OCI-LY1 (cell line): Measurements from ENCODE around the gene CTTNBP2.

ENCODE experiments used
- EZH2 ChIP-seq: fragments of 200-600 bp; sonication (generic), shearing (Covaris generic); IDR thresholded peaks from 2 replicates; pipeline ENCODE4 v1.8.0; 2017; ENCODE audit warnings: borderline replicate concordance, mixed run types, mild to moderate bottlenecking, antibody characterized with exemption, low read length, moderate library complexity, mixed read lengths
- TF ChIP-seq, protein P1 (sequence below): fragments of 200-600 bp; sonication (generic), shearing (Covaris generic); IDR thresholded peaks from 2 replicates; pipeline ENCODE4 v1.5.1; 2017; ENCODE audit warnings: mild to moderate bottlenecking, antibody characterized with exemption, low read length, moderate library complexity, mixed read lengths

DNA sequence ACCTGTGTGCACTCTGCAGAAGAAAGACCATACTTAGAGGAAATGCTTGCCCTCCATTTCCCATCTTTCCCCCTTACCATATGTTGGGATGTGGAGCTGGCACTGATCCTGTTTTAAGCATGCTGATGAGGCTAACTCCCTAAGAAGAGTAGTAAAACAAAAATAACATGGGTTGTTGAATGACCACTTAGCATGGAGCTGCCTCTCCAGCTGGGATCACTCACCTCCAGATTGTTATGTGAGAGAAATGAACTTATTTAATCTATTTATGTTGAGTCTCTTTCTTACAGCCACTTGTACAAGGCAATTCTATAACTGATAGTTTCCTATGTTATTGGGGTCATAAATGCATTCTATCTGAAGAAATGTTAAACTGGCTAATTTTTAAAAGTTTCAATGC lies 17.0 kb downstream of the CTTNBP2 start:
- TF ChIP-seq, protein P1, sequence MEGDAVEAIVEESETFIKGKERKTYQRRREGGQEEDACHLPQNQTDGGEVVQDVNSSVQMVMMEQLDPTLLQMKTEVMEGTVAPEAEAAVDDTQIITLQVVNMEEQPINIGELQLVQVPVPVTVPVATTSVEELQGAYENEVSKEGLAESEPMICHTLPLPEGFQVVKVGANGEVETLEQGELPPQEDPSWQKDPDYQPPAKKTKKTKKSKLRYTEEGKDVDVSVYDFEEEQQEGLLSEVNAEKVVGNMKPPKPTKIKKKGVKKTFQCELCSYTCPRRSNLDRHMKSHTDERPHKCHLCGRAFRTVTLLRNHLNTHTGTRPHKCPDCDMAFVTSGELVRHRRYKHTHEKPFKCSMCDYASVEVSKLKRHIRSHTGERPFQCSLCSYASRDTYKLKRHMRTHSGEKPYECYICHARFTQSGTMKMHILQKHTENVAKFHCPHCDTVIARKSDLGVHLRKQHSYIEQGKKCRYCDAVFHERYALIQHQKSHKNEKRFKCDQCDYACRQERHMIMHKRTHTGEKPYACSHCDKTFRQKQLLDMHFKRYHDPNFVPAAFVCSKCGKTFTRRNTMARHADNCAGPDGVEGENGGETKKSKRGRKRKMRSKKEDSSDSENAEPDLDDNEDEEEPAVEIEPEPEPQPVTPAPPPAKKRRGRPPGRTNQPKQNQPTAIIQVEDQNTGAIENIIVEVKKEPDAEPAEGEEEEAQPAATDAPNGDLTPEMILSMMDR = no peak
- TF ChIP-seq EZH2 = no peak
